NCI-H446 treated with DMSO at 0.1 percent for 48 hours (cell line): ENCODE results near the gene RARRES2.

Experiments used
- DNase-seq: peaks from one replicate; lab custom pipeline; 2025; lab: John Stamatoyannopoulos, UW

Gene RARRES2

GRCh38 chr7:150376560-150376959 is 35.1 kb upstream of the RARRES2 start:
- no peak for DNase-seq

GRCh38 chr7:150375662-150376521 is 34.5 kb upstream of the RARRES2 start:
- DNase-seq = no peak

- no peak for DNase-seq
Measured at GRCh38 chr7:150374472-150374871, 33.0 kb upstream of the RARRES2 start.

- no peak for DNase-seq
Measured at GRCh38 chr7:150374026-150374425, 32.6 kb upstream of the RARRES2 start.

GRCh38 chr7:150373049-150373801 is 31.8 kb upstream of the RARRES2 start:
- no peak for DNase-seq

GRCh38 chr7:150372271-150373048 is 31.0 kb upstream of the RARRES2 start:
- DNase-seq = no peak

- DNase-seq = no peak
Measured at GRCh38 chr7:150371996-150372270, 30.5 kb upstream of the RARRES2 start.

- no peak for DNase-seq
Measured at GRCh38 chr7:150371131-150371995, 29.9 kb upstream of the RARRES2 start.

GRCh38 chr7:150370612-150371071 is 29.2 kb upstream of the RARRES2 start:
- no peak for DNase-seq

- no peak for DNase-seq
Measured at GRCh38 chr7:150369748-150370501, 28.5 kb upstream of the RARRES2 start.

GRCh38 chr7:150368884-150369747 is 27.7 kb upstream of the RARRES2 start:
- DNase-seq = no peak

GRCh38 chr7:150368096-150368883 is 26.9 kb upstream of the RARRES2 start, which contains the start of gene REPIN1:
TSS of gene REPIN1 (plus strand) at chr7:150368822. CDS start at chr7:150369712, 890 bp downstream.
- peak; percentile 59 for DNase-seq

GRCh38 chr7:150367677-150368095 is 26.3 kb upstream of the RARRES2 start:
- no peak for DNase-seq

- no peak for DNase-seq
Measured at GRCh38 chr7:150365673-150366398, 24.4 kb upstream of the RARRES2 start.

GRCh38 chr7:150365194-150365593 is 23.8 kb upstream of the RARRES2 start:
- DNase-seq = no peak

- DNase-seq = no peak
Measured at GRCh38 chr7:150363872-150364271, 22.4 kb upstream of the RARRES2 start.

- no peak for DNase-seq
Measured at GRCh38 chr7:150363370-150363769, 21.9 kb upstream of the RARRES2 start.
